T-helper 22 cell (primary cell): Measurements from ENCODE around the gene TOB2.
"Not testable (repeated sequence)": the region's sequence is repeated elsewhere in the genome, so short reads cannot be mapped to it uniquely, and the experiment has no call there.

Source experiments
- DNase-seq: peaks from one replicate; pipeline ENCODE4 v3.0.0-alpha.2; 2020; ENCODE audit warnings: low read depth

Gene TOB2

GRCh38 chr22:41461901-41462300 is 15.3 kb upstream of the TOB2 start:
- DNase-seq: no peak

DNA sequence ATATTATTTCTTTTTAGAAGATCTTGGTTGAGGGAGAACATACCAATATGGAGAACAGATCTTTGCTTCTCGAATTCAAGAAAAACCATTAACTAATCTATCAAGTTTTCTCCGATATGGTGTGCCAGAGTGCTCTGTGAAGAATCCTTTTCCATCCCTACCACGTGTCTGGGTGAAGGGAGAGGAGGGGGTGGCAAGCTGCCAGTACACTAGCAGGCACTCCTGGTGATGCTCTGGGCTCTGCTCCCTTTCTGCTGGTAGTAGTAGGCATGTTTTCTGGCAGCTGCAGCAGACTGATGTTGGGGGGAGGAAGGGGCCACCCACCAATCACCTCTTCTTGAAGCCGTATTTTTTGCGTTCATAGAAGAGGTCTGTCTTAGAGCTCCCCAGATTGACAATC is 13.5 kb upstream of the TOB2 start:
- not testable (repeated sequence) for DNase-seq

DNA sequence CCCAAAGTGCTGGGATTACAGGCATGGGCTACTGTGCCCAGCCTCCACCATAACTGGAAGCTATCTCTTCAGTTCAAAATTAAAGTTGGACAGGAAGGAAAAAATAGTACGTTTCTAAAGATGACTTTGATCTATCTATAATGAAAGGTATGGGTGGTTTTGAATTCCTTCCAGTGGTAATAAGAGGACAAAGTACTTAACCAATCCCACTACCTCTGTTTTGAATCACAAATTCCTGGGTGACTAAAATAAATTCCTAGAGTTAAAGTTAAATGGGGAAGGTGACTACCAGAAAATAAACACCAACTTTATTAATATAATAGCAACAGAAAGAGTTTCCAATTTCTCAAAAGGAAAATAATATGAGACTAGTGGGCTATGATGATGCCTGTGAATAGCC is 12.8 kb upstream of the TOB2 start:
- no peak for DNase-seq

DNA sequence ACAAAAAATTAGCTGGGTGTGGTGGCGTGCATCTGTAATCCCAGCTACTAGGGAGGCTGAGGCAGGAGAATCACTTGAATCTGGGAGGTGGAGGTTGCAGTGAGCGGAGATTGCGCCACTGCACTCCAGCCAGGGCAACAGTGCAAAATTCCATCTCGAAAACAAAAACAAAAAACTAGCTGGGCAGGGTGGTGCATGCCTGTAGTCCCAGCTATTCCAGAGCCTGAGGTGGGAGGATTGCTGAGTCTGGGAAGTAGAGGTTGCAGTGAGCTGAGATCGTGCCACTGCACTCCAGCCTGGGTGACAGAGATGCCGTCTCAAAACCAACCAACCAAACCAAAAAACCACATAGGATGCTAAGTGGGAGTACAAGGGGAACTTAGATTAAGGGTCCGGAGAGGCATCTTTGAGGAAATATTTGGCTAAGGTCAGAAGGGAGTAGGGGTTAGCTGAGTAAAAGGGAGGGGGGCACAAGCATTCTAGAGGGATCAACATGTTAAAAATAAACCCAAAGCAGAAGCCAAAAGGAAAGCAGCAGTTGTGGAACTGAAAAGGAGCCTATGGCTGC is 11.6 kb upstream of the TOB2 start:
- DNase-seq: no peak

GRCh38 chr22:41448189-41448808 is 1.7 kb upstream of the TOB2 start:
- peak; percentile 87 for DNase-seq

GRCh38 chr22:41447435-41448188 is 1.0 kb upstream of the TOB2 start:
- peak; percentile 57 for DNase-seq

DNA sequence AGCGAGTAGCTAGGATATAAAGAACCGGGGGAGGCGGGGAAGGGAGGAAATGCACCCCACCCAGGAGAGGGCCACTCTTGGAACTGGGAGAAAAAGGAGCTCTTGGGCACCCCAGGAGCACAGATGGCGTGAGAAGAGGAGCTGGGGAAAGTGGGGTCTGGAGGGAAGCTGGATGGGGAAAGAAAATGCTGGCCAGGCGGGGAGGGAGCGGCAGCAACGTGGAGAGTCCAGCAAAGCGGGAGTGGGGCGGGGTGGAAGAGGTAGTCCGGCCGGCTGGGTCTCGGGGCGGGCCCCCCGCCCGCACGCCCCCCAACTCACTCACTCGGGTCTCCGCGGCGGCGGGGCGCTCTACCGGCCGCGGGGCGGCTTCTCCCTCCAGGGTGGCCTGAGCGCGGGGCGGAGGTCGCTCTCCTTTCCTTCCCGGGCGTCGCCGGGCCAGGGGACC is 522 bp downstream of the TOB2 start:
- DNase-seq: no peak

- no peak for DNase-seq
Measured at GRCh38 chr22:41445129-41446056, 1.2 kb downstream of the TOB2 start.

DNA sequence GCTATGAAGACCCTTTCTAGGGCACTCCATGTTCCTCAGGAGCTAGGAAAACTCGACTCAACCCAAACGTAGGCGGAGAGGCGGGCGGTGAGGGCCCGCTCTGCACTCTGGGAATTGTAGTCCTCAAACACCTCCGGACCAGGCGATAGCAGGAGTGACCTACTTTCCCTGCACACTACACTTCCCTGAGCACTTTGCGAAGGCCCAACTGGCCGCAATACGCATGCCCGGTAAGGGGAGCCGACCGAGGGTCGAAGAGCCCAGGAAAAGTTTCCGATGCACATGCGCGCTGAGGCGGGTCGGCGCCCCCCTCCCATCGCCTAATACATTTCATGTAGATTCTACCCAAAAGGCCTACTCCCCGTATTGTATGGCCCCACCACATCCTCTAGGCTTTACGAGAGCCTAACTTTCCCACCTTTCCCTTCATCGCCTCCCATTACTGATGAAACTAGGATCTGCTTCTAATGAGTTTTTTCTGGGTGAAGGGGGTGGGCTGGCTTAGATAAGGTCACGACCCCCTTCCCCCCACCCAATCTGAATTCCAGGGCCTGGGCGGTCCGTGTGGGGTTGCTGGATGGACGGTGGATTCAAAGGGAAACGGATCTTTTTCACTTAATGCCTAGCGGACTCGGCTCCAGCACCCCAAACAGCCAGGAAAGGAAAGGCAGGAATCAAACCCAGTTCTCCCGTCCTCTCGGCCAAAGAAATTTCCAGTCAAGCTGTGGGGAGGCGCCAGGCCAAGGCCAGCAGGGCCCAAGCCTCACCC is 2.1 kb downstream of the TOB2 start:
- DNase-seq: peak; percentile 78

GRCh38 chr22:41442240-41442792 is 4.3 kb downstream of the TOB2 start:
- DNase-seq: no peak

GRCh38 chr22:41440511-41440910 is 6.1 kb downstream of the TOB2 start:
- not testable (repeated sequence) for DNase-seq

DNA sequence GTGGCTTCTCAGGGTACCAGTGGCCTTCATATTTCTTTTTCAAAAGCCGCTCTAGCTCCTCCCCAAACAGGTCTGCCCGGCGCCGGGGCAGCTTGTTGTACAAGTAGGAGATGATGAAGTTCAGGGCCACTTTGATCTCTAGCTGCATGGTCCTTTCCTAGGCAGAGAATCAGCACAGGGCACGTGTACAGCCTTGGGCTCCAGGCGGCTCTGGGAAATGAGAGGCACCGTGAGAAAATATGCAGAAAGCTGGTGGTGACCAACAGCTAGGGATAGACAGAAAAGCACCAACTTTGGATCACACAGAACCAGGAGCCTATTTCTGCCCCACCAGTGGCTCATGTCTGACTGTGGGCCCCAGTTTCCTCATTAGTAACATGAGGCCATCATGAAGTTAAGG is 9.4 kb downstream of the TOB2 start:
- no peak for DNase-seq

GRCh38 chr22:41436322-41437113 is 10.1 kb downstream of the TOB2 start:
- DNase-seq: no peak

DNA sequence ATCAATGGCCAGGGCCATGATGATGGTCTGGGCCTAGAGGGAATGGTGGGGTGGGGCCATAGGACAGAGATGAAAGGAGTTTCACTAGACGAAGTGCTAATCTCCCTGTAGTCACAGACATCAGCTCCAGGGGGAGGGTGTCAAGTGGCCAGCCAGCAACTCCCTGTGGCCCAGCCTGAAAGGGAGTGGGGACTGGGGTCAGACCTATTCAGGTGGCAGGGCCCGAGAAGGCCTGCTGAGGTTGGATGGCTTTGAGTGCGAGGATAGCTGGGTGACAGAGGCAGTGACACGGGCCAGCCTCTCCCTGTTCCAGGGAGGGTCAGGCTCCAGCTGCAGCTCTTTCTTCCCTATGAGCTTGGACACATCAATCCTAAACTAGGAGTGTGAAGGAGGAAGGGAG is 11.0 kb downstream of the TOB2 start:
- no peak for DNase-seq

DNA sequence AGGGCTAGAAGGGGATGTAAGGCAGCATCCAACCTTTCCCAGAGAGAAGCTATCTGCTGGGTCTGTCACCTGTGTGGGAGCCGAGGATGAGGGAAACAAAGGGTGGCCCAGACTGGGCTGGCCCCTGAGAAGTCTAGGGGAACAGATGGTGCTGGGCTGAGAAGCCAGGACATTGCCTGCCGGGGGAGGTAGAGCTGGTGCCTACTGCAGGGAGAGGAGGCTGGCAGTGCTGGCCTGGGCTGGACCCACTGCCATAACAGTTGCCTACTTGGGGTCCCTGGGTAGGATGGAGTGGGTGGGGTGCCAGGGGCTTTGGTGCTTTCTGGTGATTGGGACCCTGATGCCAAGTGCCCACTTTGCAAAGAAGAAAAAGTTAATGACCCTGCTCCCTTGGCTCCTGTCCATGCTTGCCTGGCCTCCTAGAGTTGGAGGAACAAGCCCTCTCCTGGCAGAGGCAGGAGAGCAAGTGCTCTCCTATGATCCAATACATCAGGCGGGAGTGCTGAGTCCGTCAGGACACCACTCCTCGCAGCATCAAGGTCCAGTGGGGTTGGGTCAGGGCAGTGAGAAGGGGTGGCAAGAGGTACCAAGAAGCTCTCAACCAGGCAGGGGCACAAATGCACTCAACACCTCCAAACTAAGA is 12.1 kb downstream of the TOB2 start:
- not testable (repeated sequence) for DNase-seq

DNA sequence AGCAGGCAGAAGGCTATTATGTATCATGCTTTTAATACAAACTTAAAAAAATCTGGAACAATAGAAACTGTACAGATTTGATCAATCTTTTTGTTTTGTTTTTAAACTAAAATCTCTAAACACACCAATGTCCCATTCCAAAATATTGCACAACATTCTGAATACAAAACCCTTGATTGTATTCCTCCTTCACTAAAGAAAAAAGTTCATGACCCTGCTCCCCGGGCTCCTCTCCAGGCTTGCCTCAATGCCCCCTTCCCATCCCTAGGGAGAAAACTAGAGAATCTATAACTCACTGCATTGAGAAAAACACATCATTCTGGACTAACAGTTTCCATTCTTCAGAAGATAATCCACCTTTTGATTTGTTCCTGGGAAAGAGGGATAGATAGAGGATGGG is 13.1 kb downstream of the TOB2 start:
- DNase-seq: not testable (repeated sequence)

GRCh38 chr22:41431656-41432055 is 14.9 kb downstream of the TOB2 start:
- DNase-seq: no peak

- no peak for DNase-seq
Measured at GRCh38 chr22:41429951-41430332, 16.7 kb downstream of the TOB2 start.

- no peak for DNase-seq
Measured at GRCh38 chr22:41429232-41429950, 17.2 kb downstream of the TOB2 start.
